Iris pigment epithelial cell (primary cell): Measurements from ENCODE around the gene FANCD2.
"Not testable (repeated sequence)": the region's sequence is repeated elsewhere in the genome, so short reads cannot be mapped to it uniquely, and the experiment has no call there.

Experiments used
- DNase-seq: peaks from one replicate; pipeline ENCODE4 v3.0.0-alpha.2; 2011; ENCODE audit warnings: low read depth

FANCD2 gene

GRCh38 chr3:10015461-10015904, 10.8 kb upstream of the FANCD2 start:
- DNase-seq = peak; percentile 96

GRCh38 chr3:10017636-10018292, 8.5 kb upstream of the FANCD2 start:
- DNase-seq = peak; percentile 82

- not testable (repeated sequence) for DNase-seq
Observed at GRCh38 chr3:10018806-10019205, 7.4 kb upstream of the FANCD2 start.

GRCh38 chr3:10019326-10019725, 6.9 kb upstream of the FANCD2 start:
- no peak for DNase-seq

GRCh38 chr3:10021856-10022775, 4.1 kb upstream of the FANCD2 start:
- DNase-seq = no peak

- peak; percentile 93 for DNase-seq
Observed at GRCh38 chr3:10023587-10024310, 2.5 kb upstream of the FANCD2 start.

- DNase-seq = no peak
Observed at GRCh38 chr3:10025205-10026083, 793 bp upstream of the FANCD2 start.

- no peak for DNase-seq
Observed at GRCh38 chr3:10041034-10041433, 14.8 kb downstream of the FANCD2 start.

- DNase-seq = peak; percentile 21
Observed at GRCh38 chr3:10047876-10048275, 21.6 kb downstream of the FANCD2 start.

GRCh38 chr3:10053054-10053453, 26.8 kb downstream of the FANCD2 start:
- DNase-seq = not testable (repeated sequence)

GRCh38 chr3:10055097-10055496, 28.9 kb downstream of the FANCD2 start:
- DNase-seq = no peak

- not testable (repeated sequence) for DNase-seq
Observed at GRCh38 chr3:10070077-10070476, 43.8 kb downstream of the FANCD2 start.

GRCh38 chr3:10074666-10075065, 48.4 kb downstream of the FANCD2 start:
- DNase-seq = peak; percentile 9

- DNase-seq = no peak
Observed at GRCh38 chr3:10081871-10082270, 55.6 kb downstream of the FANCD2 start.

- no peak for DNase-seq
Observed at GRCh38 chr3:10085738-10086137, 59.5 kb downstream of the FANCD2 start.

GRCh38 chr3:10088256-10088655, 62.0 kb downstream of the FANCD2 start:
- no peak for DNase-seq

GRCh38 chr3:10090179-10090578, 63.9 kb downstream of the FANCD2 start:
- DNase-seq = no peak

GRCh38 chr3:10090774-10091173, 64.5 kb downstream of the FANCD2 start:
- DNase-seq = not testable (repeated sequence)

GRCh38 chr3:10091387-10091786, 65.2 kb downstream of the FANCD2 start:
- not testable (repeated sequence) for DNase-seq

- DNase-seq = no peak
Observed at GRCh38 chr3:10093678-10094077, 67.4 kb downstream of the FANCD2 start.

- DNase-seq = no peak
Observed at GRCh38 chr3:10099041-10099440, 72.8 kb downstream of the FANCD2 start.
